C4-2B (cell line): Measurements from ENCODE around the gene NOX5.

Source experiments
- H3K27ac ChIP-seq: fragments of 450-650 bp; 2 replicates; pipeline ENCODE4 v1.5.1; 2017
- ZFX ChIP-seq: fragments of 450-650 bp; IDR thresholded peaks from 2 replicates; pipeline ENCODE4 v1.6.1; 2017
- TF ChIP-seq, protein P1 (sequence below): fragments of 450-650 bp; conservative IDR thresholded peaks from 2 replicates; pipeline ENCODE4 v1.5.1; 2017; ENCODE audit warnings: mild to moderate bottlenecking

NOX5 gene

DNA sequence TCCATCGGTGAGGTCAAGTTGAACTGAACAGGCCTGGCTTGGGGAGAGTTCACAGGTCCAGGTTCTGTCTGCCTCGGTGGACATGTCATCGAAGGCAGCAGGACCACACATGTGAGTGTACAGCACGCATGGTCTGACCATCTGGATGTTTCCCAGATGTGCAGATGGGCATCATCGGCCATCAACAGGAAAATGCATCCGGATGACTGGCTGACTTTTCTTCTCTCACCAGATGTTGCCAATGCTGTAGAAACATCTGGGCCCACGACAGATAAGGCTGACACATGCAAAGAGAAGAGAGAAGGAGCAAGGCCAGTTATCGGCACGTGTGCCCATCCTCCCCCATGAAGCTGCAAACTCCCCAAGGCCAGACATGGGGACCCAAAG, 45.1 kb downstream of the NOX5 start:
- TF ChIP-seq, protein P1, sequence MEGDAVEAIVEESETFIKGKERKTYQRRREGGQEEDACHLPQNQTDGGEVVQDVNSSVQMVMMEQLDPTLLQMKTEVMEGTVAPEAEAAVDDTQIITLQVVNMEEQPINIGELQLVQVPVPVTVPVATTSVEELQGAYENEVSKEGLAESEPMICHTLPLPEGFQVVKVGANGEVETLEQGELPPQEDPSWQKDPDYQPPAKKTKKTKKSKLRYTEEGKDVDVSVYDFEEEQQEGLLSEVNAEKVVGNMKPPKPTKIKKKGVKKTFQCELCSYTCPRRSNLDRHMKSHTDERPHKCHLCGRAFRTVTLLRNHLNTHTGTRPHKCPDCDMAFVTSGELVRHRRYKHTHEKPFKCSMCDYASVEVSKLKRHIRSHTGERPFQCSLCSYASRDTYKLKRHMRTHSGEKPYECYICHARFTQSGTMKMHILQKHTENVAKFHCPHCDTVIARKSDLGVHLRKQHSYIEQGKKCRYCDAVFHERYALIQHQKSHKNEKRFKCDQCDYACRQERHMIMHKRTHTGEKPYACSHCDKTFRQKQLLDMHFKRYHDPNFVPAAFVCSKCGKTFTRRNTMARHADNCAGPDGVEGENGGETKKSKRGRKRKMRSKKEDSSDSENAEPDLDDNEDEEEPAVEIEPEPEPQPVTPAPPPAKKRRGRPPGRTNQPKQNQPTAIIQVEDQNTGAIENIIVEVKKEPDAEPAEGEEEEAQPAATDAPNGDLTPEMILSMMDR, result no peak
- TF ChIP-seq ZFX, result no peak

DNA sequence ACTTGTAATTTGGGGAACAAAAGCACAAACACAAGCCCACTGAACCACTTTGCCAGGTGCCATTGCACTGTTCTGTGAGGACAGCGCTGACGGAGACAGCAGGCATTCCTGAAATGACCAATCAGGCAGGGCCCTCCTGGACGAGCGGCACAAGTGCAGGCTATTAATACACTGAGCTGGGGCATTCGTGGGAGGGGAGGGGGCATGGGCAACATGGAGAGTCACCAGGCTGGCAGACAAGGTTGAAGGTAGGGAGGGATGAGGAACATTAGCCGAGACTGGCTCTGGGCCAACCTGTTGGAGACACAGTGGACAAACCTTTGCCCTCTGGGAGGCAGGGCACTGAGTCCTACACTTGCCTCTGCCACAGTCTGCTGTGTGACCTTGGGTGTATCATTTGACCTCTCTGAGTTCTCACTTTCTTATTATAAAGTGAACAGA, 45.6 kb downstream of the NOX5 start:
- no peak overlapping the region for H3K27ac ChIP-seq
- TF ChIP-seq, protein P1, result no peak
- TF ChIP-seq ZFX, result no peak

More for the DNA sequence above, 45.1 kb downstream of the NOX5 start:
- no peak overlapping the region for H3K27ac ChIP-seq

DNA sequence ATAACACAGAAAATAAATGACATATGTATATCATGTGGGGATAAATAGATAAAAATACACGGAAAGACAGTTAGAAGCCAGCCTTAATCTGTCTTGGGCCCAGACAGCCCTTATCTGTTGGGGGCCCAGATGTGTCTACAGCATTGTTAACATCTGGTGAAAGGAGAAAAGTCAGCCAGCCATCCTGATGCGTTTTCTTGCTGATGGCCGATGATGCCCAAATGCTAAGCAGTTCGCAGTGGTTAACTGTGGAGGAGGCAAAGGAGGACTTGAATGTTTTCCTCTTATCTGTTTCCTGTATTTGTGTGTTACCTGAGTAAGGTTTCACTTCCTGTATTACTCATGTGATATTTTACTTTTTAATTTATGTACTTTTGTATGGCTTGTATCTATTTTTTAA, 46.2 kb downstream of the NOX5 start:
- TF ChIP-seq ZFX, result no peak
- TF ChIP-seq, protein P1, result no peak
- no peak overlapping the region for H3K27ac ChIP-seq

DNA sequence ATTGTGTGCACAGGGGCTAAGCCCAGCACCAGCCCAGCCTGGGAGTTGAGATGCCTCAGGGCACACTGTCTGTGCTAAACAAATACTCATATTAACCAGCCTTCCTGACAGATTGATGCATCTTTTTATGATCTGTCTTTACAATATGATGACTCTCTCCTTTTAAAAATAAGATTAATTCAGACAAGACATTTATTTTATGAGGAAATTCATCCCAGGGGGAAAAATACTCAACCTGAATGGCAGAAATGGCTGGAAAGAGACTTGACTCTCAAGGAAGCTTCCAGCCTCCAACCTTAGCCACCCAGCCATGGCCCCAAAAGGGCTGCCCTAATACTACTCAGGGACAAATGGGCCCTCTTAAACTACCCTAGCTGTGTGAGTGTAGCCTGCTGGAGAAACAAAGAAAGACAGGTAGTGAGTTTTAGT, 46.9 kb downstream of the NOX5 start:
- no peak for TF ChIP-seq ZFX
- TF ChIP-seq, protein P1, result no peak
- H3K27ac ChIP-seq, result no peak overlapping the region

- TF ChIP-seq, protein P1, result no peak
- TF ChIP-seq ZFX, result no peak
- no peak overlapping the region for H3K27ac ChIP-seq
Measured at GRCh38 chr15:69064649-69065048, 50.2 kb downstream of the NOX5 start.

- H3K27ac ChIP-seq, result no peak overlapping the region
- TF ChIP-seq ZFX, result no peak
- TF ChIP-seq, protein P1, result no peak
Measured at GRCh38 chr15:69066007-69066995, 51.8 kb downstream of the NOX5 start.

GRCh38 chr15:69067296-69067695, 52.8 kb downstream of the NOX5 start:
- no peak overlapping the region for H3K27ac ChIP-seq
- no peak for TF ChIP-seq ZFX
- TF ChIP-seq, protein P1, result no peak
